Neuronal stem cell (in vitro differentiated cells): Measurements from ENCODE around the gene METTL8.

Experiments used
- DNase-seq: peaks from one replicate; pipeline ENCODE4 v3.0.0-alpha.2; 2013; ENCODE audit warnings: low spot score
- H2AFZ ChIP-seq: one replicate; pipeline ENCODE4 v1.6.1; 2013; ENCODE audit warnings: mild to moderate bottlenecking, low read length, inconsistent platforms
- H2AK5ac ChIP-seq: 2 replicates; pipeline ENCODE4 v1.6.1; 2013; ENCODE audit warnings: low read depth, mild to moderate bottlenecking, inconsistent platforms, low read length, moderate library complexity, mixed read lengths
- H2BK120ac ChIP-seq: 2 replicates; pipeline ENCODE4 v1.6.1; 2013; ENCODE audit warnings: low read depth, mild to moderate bottlenecking, inconsistent platforms, low read length, moderate library complexity, mixed read lengths
- H2BK12ac ChIP-seq: one replicate; pipeline ENCODE4 v1.6.1; 2013; ENCODE audit warnings: low read length, inconsistent platforms
- H2BK15ac ChIP-seq: 2 replicates; pipeline ENCODE4 v1.6.1; 2013; ENCODE audit warnings: mild to moderate bottlenecking, low read length, inconsistent platforms, mixed read lengths
- H2BK5ac ChIP-seq: one replicate; pipeline ENCODE4 v1.6.1; 2013; ENCODE audit warnings: inconsistent platforms, mild to moderate bottlenecking, low read length, moderate library complexity
- H3K14ac ChIP-seq: one replicate; pipeline ENCODE4 v1.6.1; 2013; ENCODE audit warnings: low read length, inconsistent platforms
- H3K18ac ChIP-seq: 2 replicates; pipeline ENCODE4 v1.6.1; 2013; ENCODE audit warnings: low read length, inconsistent platforms
- H3K23ac ChIP-seq: 2 replicates; pipeline ENCODE4 v1.6.1; 2013; ENCODE audit warnings: low read depth, mild to moderate bottlenecking, mixed read lengths, low read length, inconsistent platforms; ENCODE audit not compliant: poor library complexity
- H3K27ac ChIP-seq: replicated peaks from 3 replicates; pipeline ENCODE4 v1.5.1; 2013; ENCODE audit warnings: low read length, inconsistent platforms
- H3K27me3 ChIP-seq, 3 experiments: 2 replicates each; pipeline ENCODE4 v1.6.1; 2013; ENCODE audit warnings: low read length in 3 of 3, mild to moderate bottlenecking in 2 of 3, inconsistent platforms in 1 of 3, low read depth in 1 of 3, mixed read lengths in 1 of 3, moderate library complexity in 1 of 3; ENCODE audit not compliant: control insufficient read depth in 3 of 3, insufficient read depth in 3 of 3
- H3K36me3 ChIP-seq, 2 donors: replicated peaks in 1 of 2; 2 replicates each; pipeline ENCODE4 v1.6.1; 2013; ENCODE audit warnings: low read length in 2 of 2; ENCODE audit not compliant: control insufficient read depth in 2 of 2, insufficient read depth in 2 of 2
- H3K4ac ChIP-seq: 2 replicates; pipeline ENCODE4 v1.6.1; 2013; ENCODE audit warnings: inconsistent platforms, mild to moderate bottlenecking, low read length, moderate library complexity
- H3K4me1 ChIP-seq, 2 donors: 1 replicate in 1 of 2; 2 replicates in 1 of 2; pipeline ENCODE4 v1.6.1; 2013; ENCODE audit warnings: low read length in 2 of 2, low read depth in 1 of 2; ENCODE audit not compliant: control insufficient read depth in 2 of 2, insufficient read depth in 1 of 2
- H3K4me2 ChIP-seq: one replicate; pipeline ENCODE4 v1.6.1; 2013; ENCODE audit warnings: mild to moderate bottlenecking, low read length, inconsistent platforms; ENCODE audit not compliant: insufficient read depth, poor library complexity, severe bottlenecking
- H3K4me3 ChIP-seq, 2 donors: 2 replicates each; pipeline ENCODE4 v1.5.1; 2013; ENCODE audit warnings: low read length in 2 of 2, mild to moderate bottlenecking in 2 of 2, inconsistent platforms in 1 of 2, moderate library complexity in 1 of 2
- H3K79me1 ChIP-seq: one replicate; pipeline ENCODE4 v1.6.1; 2013; ENCODE audit warnings: low read depth, mild to moderate bottlenecking, inconsistent platforms, low read length, moderate library complexity
- H3K9ac ChIP-seq: one replicate; pipeline ENCODE4 v1.6.1; 2013; ENCODE audit warnings: mild to moderate bottlenecking, low read depth, low read length, inconsistent platforms; ENCODE audit not compliant: poor library complexity
- H3K9me3 ChIP-seq, 2 donors: replicated peaks in 1 of 2; 2 replicates each; pipeline versions ENCODE3 to v1.6.1; 2013; ENCODE audit warnings: low read length in 2 of 2, mild to moderate bottlenecking in 2 of 2, inconsistent platforms in 1 of 2, low read depth in 1 of 2, mixed read lengths in 1 of 2, moderate library complexity in 1 of 2; ENCODE audit not compliant: control insufficient read depth in 2 of 2, insufficient read depth in 1 of 2
- H4K8ac ChIP-seq: one replicate; pipeline ENCODE4 v1.6.1; 2013; ENCODE audit warnings: low read depth, mild to moderate bottlenecking, inconsistent platforms, low read length, moderate library complexity
- H4K91ac ChIP-seq: one replicate; pipeline ENCODE4 v1.6.1; 2013; ENCODE audit warnings: low read length, low read depth, mild to moderate bottlenecking, inconsistent platforms; ENCODE audit not compliant: poor library complexity
- whole genome bisulfite sequencing, 2 donors: extraction: QIAGEN DNeasy Blood & Tissue Kit; methylation state at CpG; one replicate each; pipeline ENCODE4 v1.1.7; 2013; ENCODE audit warnings: missing lambda C conversion rate in 2 of 2, mixed read lengths in 1 of 2; ENCODE audit not compliant: insufficient read length in 2 of 2, insufficient replicate concordance in 1 of 2; ENCODE audit errors: extremely low coverage in 2 of 2; 5-methylcytosine and 5-hydroxymethylcytosine counted together

Gene METTL8

GRCh38 chr2:171406044-171406443, 27.7 kb downstream of the METTL8 start:
- H4K8ac ChIP-seq: no peak overlapping the region
- no peak overlapping the region for H2BK15ac ChIP-seq
- no peak overlapping the region for H2BK5ac ChIP-seq
- no peak overlapping the region for H3K14ac ChIP-seq
- H3K23ac ChIP-seq: no peak overlapping the region
- H3K9me3 ChIP-seq: peaks cover 0 to 8% of the 10 kb centered on the region in 2 donors
- H2BK120ac ChIP-seq: no peak overlapping the region
- no peaks in the 10 kb centered on the region for H3K27me3 ChIP-seq
- no peaks in the 10 kb centered on the region for H3K79me1 ChIP-seq
- no peak overlapping the region for H2AFZ ChIP-seq
- H3K4me1 ChIP-seq: peaks cover 5 to 7% of the 10 kb centered on the region in 2 donors
- H3K4ac ChIP-seq: no peak overlapping the region
- H3K27ac ChIP-seq: no peak overlapping the region
- H3K9ac ChIP-seq: no peak overlapping the region
- H3K18ac ChIP-seq: no peak overlapping the region
- H2BK12ac ChIP-seq: no peak overlapping the region
- no peak overlapping the region for H3K4me2 ChIP-seq
- WGBS, 2 donors: no CpG with 5 or more reads among the region's 1 CpG
- H3K36me3 ChIP-seq: no peaks in the 10 kb centered on the region
- no peak overlapping the region for H4K91ac ChIP-seq
- H3K4me3 ChIP-seq: no peak overlapping the region
- DNase-seq: no peak
- no peak overlapping the region for H2AK5ac ChIP-seq

- H2AK5ac ChIP-seq: no peak overlapping the region
Measured at GRCh38 chr2:171405546-171405945, 28.2 kb downstream of the METTL8 start.

GRCh38 chr2:171404719-171405118, 29.1 kb downstream of the METTL8 start:
- H3K9ac ChIP-seq: no peak overlapping the region
- no peak overlapping the region for H2AK5ac ChIP-seq

More at GRCh38 chr2:171405546-171405945, 28.2 kb downstream of the METTL8 start:
- Histone ChIP-seq H3K27me3 (no peaks in the 10 kb centered on the region), H3K4me1 (peaks cover 5 to 7% of the 10 kb centered on the region in 2 donors), H3K18ac (no peak overlapping the region), H3K36me3 (no peaks in the 10 kb centered on the region), H3K4me2 (no peak overlapping the region), H3K4me3 (no peak overlapping the region), H3K9ac (no peak overlapping the region), H3K14ac (no peak overlapping the region), H2AFZ (no peak overlapping the region), H2BK120ac (no peak overlapping the region), H3K79me1 (no peaks in the 10 kb centered on the region), H4K8ac (no peak overlapping the region), H3K27ac (no peak overlapping the region), H2BK15ac (no peak overlapping the region), H3K4ac (no peak overlapping the region), H3K9me3 (peaks cover 0 to 8% of the 10 kb centered on the region in 2 donors), H2BK5ac (no peak overlapping the region), H2BK12ac (no peak overlapping the region), H4K91ac (no peak overlapping the region), H3K23ac (no peak overlapping the region)
- no peak for DNase-seq
- WGBS, 2 donors: no CpG with 5 or more reads among the region's 1 CpG

DNA sequence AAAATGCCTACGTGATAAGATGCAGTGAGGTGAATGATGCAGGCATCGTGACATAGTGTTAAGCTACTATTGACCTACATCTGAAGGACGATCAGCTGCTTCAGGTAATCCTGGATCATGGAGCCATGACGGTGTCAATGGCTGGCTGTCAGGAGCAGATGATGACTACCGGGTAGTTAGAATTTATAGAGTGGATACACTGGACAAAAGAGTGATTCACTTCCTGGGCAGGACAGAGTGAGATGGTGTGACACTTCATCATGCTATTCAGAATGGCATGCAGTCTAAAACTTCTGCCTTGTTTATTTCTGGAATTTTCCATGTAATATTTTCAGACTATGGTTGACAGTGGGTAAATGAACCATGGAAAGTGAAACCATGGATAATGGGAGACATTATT, 29.5 kb downstream of the METTL8 start:
- H3K9me3 ChIP-seq: peaks cover 0 to 8% of the 10 kb centered on the region in 2 donors
- no peak overlapping the region for H3K18ac ChIP-seq
- H3K4ac ChIP-seq: no peak overlapping the region
- no peak for DNase-seq
- no peak overlapping the region for H3K9ac ChIP-seq
- no peak overlapping the region for H2BK120ac ChIP-seq
- no peaks in the 10 kb centered on the region for H3K79me1 ChIP-seq
- no peak overlapping the region for H2BK12ac ChIP-seq
- H3K27me3 ChIP-seq: no peaks in the 10 kb centered on the region
- no peak overlapping the region for H3K14ac ChIP-seq
- H3K4me3 ChIP-seq: no peak overlapping the region
- no peak overlapping the region for H2AFZ ChIP-seq
- H2AK5ac ChIP-seq: no peak overlapping the region
- H4K8ac ChIP-seq: no peak overlapping the region
- H3K36me3 ChIP-seq: no peaks in the 10 kb centered on the region
- H3K27ac ChIP-seq: no peak overlapping the region
- H2BK15ac ChIP-seq: no peak overlapping the region
- peaks cover under 1 to 2% of the 10 kb centered on the region in 2 donors for H3K4me1 ChIP-seq
- H3K4me2 ChIP-seq: no peak overlapping the region
- no peak overlapping the region for H3K23ac ChIP-seq
- no peak overlapping the region for H2BK5ac ChIP-seq
- WGBS, 2 donors: no CpG with 5 or more reads among the region's 5 CpGs
- H4K91ac ChIP-seq: no peak overlapping the region

More at GRCh38 chr2:171404719-171405118, 29.1 kb downstream of the METTL8 start:
- H3K18ac ChIP-seq: no peak overlapping the region
- no peak overlapping the region for H2AFZ ChIP-seq
- no peaks in the 10 kb centered on the region for H3K36me3 ChIP-seq
- no peak overlapping the region for H3K27ac ChIP-seq
- H4K91ac ChIP-seq: no peak overlapping the region
- no peak overlapping the region for H3K4ac ChIP-seq
- H3K4me2 ChIP-seq: no peak overlapping the region
- H2BK15ac ChIP-seq: no peak overlapping the region
- no peak overlapping the region for H2BK12ac ChIP-seq
- H3K14ac ChIP-seq: no peak overlapping the region
- no peak overlapping the region for H2BK120ac ChIP-seq
- H3K27me3 ChIP-seq: no peaks in the 10 kb centered on the region
- DNase-seq: no peak
- H3K4me3 ChIP-seq: no peak overlapping the region
- peaks cover 0 to 8% of the 10 kb centered on the region in 2 donors for H3K9me3 ChIP-seq
- no peak overlapping the region for H3K23ac ChIP-seq
- H3K79me1 ChIP-seq: no peaks in the 10 kb centered on the region
- no peak overlapping the region for H2BK5ac ChIP-seq
- no CpG with 5 or more reads among the region's 2 CpGs for WGBS, 2 donors
- peaks cover 5 to 7% of the 10 kb centered on the region in 2 donors for H3K4me1 ChIP-seq
- no peak overlapping the region for H4K8ac ChIP-seq
